HUES6 (cell line): ENCODE measurements around the gene C22orf31.
A peak's percentile ranks its signal among the peaks of the same experiment; 100 is the strongest.

Experiments
- H3K27ac ChIP-seq: 2 replicates; pipeline ENCODE4 v1.7.0; 2013; ENCODE audit warnings: low read depth, mild to moderate bottlenecking, low read length, inconsistent platforms
- H3K27me3 ChIP-seq: 2 replicates; pipeline ENCODE4 v1.6.1; 2013; ENCODE audit warnings: low read length; ENCODE audit not compliant: control insufficient read depth, insufficient read depth
- H3K36me3 ChIP-seq: 2 replicates; pipeline ENCODE4 v1.6.1; 2013; ENCODE audit warnings: low read length; ENCODE audit not compliant: control insufficient read depth, insufficient read depth
- H3K4me1 ChIP-seq: 2 replicates; pipeline ENCODE4 v1.6.1; 2013; ENCODE audit warnings: low read length; ENCODE audit not compliant: control insufficient read depth, insufficient read depth
- H3K4me3 ChIP-seq: 2 replicates; pipeline ENCODE4 v1.5.1; 2013; ENCODE audit warnings: low read depth, low read length
- H3K9ac ChIP-seq: one replicate; pipeline ENCODE4 v1.6.1; 2013; ENCODE audit warnings: mild to moderate bottlenecking, low read length
- H3K9me3 ChIP-seq: 2 replicates; pipeline ENCODE4 v1.6.1; 2013; ENCODE audit warnings: low read depth, low read length; ENCODE audit not compliant: control insufficient read depth, insufficient read depth

C22orf31 gene

GRCh38 chr22:29071261-29072045 is 9.8 kb upstream of the C22orf31 start:
- Histone ChIP-seq H3K9ac (peak overlapping the region; percentile 48), H3K9me3 (no peaks in the 10 kb centered on the region), H3K27me3 (peaks cover 48% of the 10 kb centered on the region), H3K4me3 (peak overlapping the region; percentile 54), H3K4me1 (peaks cover 12% of the 10 kb centered on the region), H3K36me3 (no peaks in the 10 kb centered on the region), H3K27ac (no peak overlapping the region)

DNA sequence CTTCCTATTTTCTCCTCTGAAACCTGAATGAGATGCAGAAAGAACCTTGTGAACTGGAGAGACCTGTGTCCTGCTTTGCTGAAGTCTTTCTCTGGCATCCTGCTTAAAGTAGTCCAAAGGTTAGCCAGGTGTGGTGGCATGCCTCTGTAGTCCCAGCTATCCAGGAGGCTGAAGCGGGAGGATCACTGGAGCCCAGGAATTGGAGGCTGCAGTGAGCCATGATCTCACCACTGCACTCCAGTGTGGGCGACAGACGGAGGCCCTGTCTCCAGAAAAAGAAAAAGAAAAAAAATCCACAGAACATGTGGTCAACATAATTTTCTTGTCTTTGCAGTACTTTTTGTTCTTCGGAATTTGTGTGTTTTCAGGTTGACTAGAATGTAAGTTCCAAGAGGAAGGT is 8.9 kb upstream of the C22orf31 start:
- no peak overlapping the region for H3K4me3 ChIP-seq
- H3K4me1 ChIP-seq, result peaks cover 12% of the 10 kb centered on the region
- H3K9ac ChIP-seq, result no peak overlapping the region
- no peaks in the 10 kb centered on the region for H3K36me3 ChIP-seq
- no peaks in the 10 kb centered on the region for H3K9me3 ChIP-seq
- H3K27me3 ChIP-seq, result peaks cover 48% of the 10 kb centered on the region
- no peak overlapping the region for H3K27ac ChIP-seq

DNA sequence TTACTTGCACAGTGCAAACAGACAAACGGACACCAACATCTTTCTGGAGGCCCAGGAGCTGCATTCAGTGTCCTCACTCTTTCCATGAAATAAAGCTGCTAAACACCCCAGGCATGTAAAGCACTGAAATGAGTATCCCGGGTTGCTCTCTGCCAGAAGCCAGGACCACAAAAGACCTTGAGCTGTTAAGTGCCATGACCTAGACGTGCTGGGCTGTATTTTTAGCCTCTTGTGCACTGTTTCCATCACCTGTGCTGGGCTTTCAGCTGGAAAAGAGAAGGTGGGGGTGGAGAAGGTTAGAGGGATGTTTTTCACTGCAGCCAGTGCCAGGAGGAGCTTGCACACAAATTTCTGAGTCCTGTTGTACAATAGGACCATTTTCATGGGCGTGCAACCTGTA is 7.8 kb upstream of the C22orf31 start:
- Histone ChIP-seq H3K36me3 (no peaks in the 10 kb centered on the region), H3K9me3 (no peaks in the 10 kb centered on the region), H3K9ac (no peak overlapping the region), H3K4me3 (no peak overlapping the region), H3K27me3 (peaks cover 38% of the 10 kb centered on the region), H3K4me1 (peaks cover 12% of the 10 kb centered on the region), H3K27ac (no peak overlapping the region)

- no peaks in the 10 kb centered on the region for H3K36me3 ChIP-seq
- H3K27ac ChIP-seq, result no peak overlapping the region
- peaks cover 9% of the 10 kb centered on the region for H3K4me1 ChIP-seq
- peaks cover 7% of the 10 kb centered on the region for H3K27me3 ChIP-seq
- H3K9ac ChIP-seq, result no peak overlapping the region
- no peak overlapping the region for H3K4me3 ChIP-seq
- no peaks in the 10 kb centered on the region for H3K9me3 ChIP-seq
Measured at GRCh38 chr22:29065468-29066190, 4.0 kb upstream of the C22orf31 start.

- Histone ChIP-seq H3K9ac (no peak overlapping the region), H3K27me3 (no peaks in the 10 kb centered on the region), H3K36me3 (no peaks in the 10 kb centered on the region), H3K9me3 (no peaks in the 10 kb centered on the region), H3K4me3 (no peak overlapping the region), H3K4me1 (peaks cover 9% of the 10 kb centered on the region), H3K27ac (no peak overlapping the region)
Measured at GRCh38 chr22:29062286-29062821, 723 bp upstream of the C22orf31 start.

- Histone ChIP-seq H3K4me1 (peaks cover 12% of the 10 kb centered on the region), H3K27ac (no peak overlapping the region), H3K36me3 (no peaks in the 10 kb centered on the region), H3K4me3 (no peak overlapping the region), H3K9me3 (no peaks in the 10 kb centered on the region), H3K27me3 (no peaks in the 10 kb centered on the region), H3K9ac (no peak overlapping the region)
Measured at GRCh38 chr22:29060931-29061330, 700 bp downstream of the C22orf31 start.

- no peaks in the 10 kb centered on the region for H3K9me3 ChIP-seq
- no peak overlapping the region for H3K4me3 ChIP-seq
- no peaks in the 10 kb centered on the region for H3K27me3 ChIP-seq
- no peak overlapping the region for H3K9ac ChIP-seq
- H3K4me1 ChIP-seq, result peaks cover 17% of the 10 kb centered on the region
- no peaks in the 10 kb centered on the region for H3K36me3 ChIP-seq
- no peak overlapping the region for H3K27ac ChIP-seq
Measured at GRCh38 chr22:29060251-29060869, 1.3 kb downstream of the C22orf31 start.

GRCh38 chr22:29056472-29056871 is 5.2 kb downstream of the C22orf31 start:
- Histone ChIP-seq H3K36me3 (no peaks in the 10 kb centered on the region), H3K9me3 (no peaks in the 10 kb centered on the region), H3K4me3 (no peak overlapping the region), H3K27me3 (no peaks in the 10 kb centered on the region), H3K27ac (no peak overlapping the region), H3K9ac (no peak overlapping the region), H3K4me1 (peaks cover 26% of the 10 kb centered on the region)

DNA sequence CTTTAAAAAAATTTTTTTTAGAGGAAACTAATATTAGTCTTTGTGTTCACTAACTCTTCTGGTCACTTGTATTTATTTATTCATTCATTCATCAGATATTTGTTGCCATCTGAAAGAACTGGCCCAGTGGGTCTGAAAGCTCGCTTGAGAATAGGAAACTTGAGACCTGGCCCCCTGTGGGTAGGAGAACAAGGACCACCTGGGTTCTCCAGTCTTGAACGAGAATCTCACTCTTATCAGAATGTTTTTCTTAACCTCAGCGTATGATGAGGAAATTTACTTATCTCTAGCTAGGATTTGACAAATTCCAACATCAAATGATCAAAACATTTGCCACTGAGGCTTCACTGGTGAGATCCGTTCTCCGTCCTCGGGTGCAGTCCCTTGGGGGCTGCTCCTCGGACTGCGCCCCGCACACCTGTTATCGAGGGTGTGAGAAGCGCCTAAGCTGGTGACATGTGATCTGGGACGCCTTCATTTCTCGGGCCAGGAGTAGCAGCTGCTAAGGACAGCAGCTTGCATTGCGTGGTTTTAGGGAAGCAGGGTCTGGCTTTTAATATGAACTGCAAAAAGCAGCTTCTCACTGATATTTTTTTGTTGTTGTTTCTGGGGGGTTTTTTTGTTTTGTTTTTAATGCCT is 6.3 kb downstream of the C22orf31 start:
- no peak overlapping the region for H3K4me3 ChIP-seq
- H3K27me3 ChIP-seq, result no peaks in the 10 kb centered on the region
- H3K27ac ChIP-seq, result 0 out of 2 replicates have a peak overlapping the region, but pooled peaks have one; percentile 6
- H3K9me3 ChIP-seq, result no peaks in the 10 kb centered on the region
- peaks cover 26% of the 10 kb centered on the region for H3K4me1 ChIP-seq
- H3K36me3 ChIP-seq, result peaks cover 10% of the 10 kb centered on the region
- no peak overlapping the region for H3K9ac ChIP-seq

DNA sequence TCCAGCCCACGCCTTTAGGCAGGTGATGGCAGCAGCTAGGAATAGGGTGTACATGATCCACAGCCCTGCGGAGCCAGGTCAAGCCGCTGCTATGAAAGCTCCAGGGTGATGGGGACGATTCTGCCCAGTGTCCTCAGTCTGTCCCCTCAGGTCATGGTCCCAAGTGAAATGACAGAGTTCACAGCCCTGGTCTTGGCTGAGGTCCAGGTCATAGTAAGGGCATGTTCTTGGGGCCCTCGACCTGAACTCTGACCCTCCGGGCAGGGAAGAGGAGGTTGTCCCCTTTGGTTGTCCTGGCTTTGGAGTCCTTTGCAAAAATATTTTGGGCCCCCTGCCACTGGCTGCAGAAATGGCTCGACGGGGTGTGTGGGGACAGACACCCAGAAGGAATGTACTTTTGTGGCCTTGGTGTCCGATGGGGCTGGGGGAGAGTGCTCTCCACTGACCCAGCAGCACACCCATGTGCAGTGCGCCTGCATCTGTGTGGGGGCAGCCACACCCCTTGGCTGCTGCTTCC is 7.3 kb downstream of the C22orf31 start:
- no peak overlapping the region for H3K27ac ChIP-seq
- H3K9ac ChIP-seq, result no peak overlapping the region
- no peak overlapping the region for H3K4me3 ChIP-seq
- H3K4me1 ChIP-seq, result peaks cover 26% of the 10 kb centered on the region
- peaks cover 20% of the 10 kb centered on the region for H3K36me3 ChIP-seq
- H3K9me3 ChIP-seq, result no peaks in the 10 kb centered on the region
- H3K27me3 ChIP-seq, result no peaks in the 10 kb centered on the region
